GM23338 (cell line): ENCODE data around the gene MYH10. TPM values are rescaled to one million over a fixed set of nuclear protein-coding genes. Genes with fewer than 3 reads are reported as not detected.

ENCODE experiments used
- ATAC-seq: fragments of 200-7000 bp; cut with Tn5 transposase; 3 replicates; pipeline ENCODE4 v1.9.1; 2020
- DNase-seq: peaks from one replicate; pipeline ENCODE4 v3.0.0-alpha.2; 2015; ENCODE audit warnings: low spot score
- H2AFZ ChIP-seq: fragments of 200-600 bp; sonication (generic); 2 replicates; pipeline ENCODE4 v1.8.0; 2016; ENCODE audit warnings: antibody characterized with exemption, mild to moderate bottlenecking, moderate library complexity
- H3F3A ChIP-seq: fragments of 200-600 bp; sonication (generic); replicated peaks from 2 replicates; pipeline ENCODE4 v1.8.0; 2017; ENCODE audit warnings: antibody characterized with exemption, mixed run types, low read depth
- H3K27ac ChIP-seq: fragments of 200-600 bp; sonication (generic); 2 replicates; pipeline ENCODE4 v1.6.1; 2016; ENCODE audit warnings: low read depth
- H3K27me3 ChIP-seq: fragments of 200-600 bp; sonication (generic); 2 replicates; pipeline ENCODE4 v1.8.0; 2016; ENCODE audit warnings: mild to moderate bottlenecking, mixed run types, moderate library complexity; ENCODE audit not compliant: insufficient read depth
- H3K36me3 ChIP-seq: fragments of 200-600 bp; sonication (generic); 2 replicates; pipeline ENCODE4 v1.8.0; 2016; ENCODE audit warnings: mild to moderate bottlenecking; ENCODE audit not compliant: insufficient read depth
- H3K4me1 ChIP-seq: fragments of 200-600 bp; sonication (generic); 2 replicates; pipeline ENCODE4 v1.8.0; 2016; ENCODE audit warnings: mild to moderate bottlenecking, moderate library complexity; ENCODE audit not compliant: insufficient read depth
- H3K4me2 ChIP-seq: fragments of 200-600 bp; sonication (generic); 2 replicates; pipeline ENCODE4 v1.7.1; 2017; ENCODE audit warnings: mixed run types
- H3K4me3 ChIP-seq: fragments of 200-600 bp; sonication (generic); 2 replicates; pipeline ENCODE4 v1.6.1; 2016; ENCODE audit warnings: mixed run types
- H3K79me2 ChIP-seq: fragments of 200-600 bp; sonication (generic); replicated peaks from 2 replicates; pipeline ENCODE4 v1.8.0; 2017; ENCODE audit warnings: mild to moderate bottlenecking; ENCODE audit not compliant: insufficient read depth
- H3K9me2 ChIP-seq: fragments of 200-600 bp; sonication (generic); 2 replicates; pipeline ENCODE4 v1.8.0; 2017; ENCODE audit not compliant: insufficient read depth
- H4K20me1 ChIP-seq: fragments of 200-600 bp; sonication (generic); replicated peaks from 2 replicates; pipeline ENCODE4 v1.8.0; 2017; ENCODE audit warnings: mild to moderate bottlenecking; ENCODE audit not compliant: insufficient read depth
- H3K27ac Mint-ChIP-seq: 2 replicates; pipeline ENCODE4 v1.8.0; 2020; ENCODE audit warnings: inconsistent platforms, mild to moderate bottlenecking, moderate library complexity, mixed read lengths
- H3K27me3 Mint-ChIP-seq: 3 replicates; pipeline ENCODE4 v1.8.0; 2022; ENCODE audit warnings: low read depth, mild to moderate bottlenecking, moderate library complexity, mixed read lengths, inconsistent platforms; ENCODE audit not compliant: insufficient read depth, poor library complexity
- H3K36me3 Mint-ChIP-seq: 3 replicates; pipeline ENCODE4 v1.8.0; 2021; ENCODE audit warnings: low read depth, mild to moderate bottlenecking, inconsistent platforms, moderate library complexity, mixed read lengths
- H3K4me1 Mint-ChIP-seq: 3 replicates; pipeline ENCODE4 v1.8.0; 2020; ENCODE audit warnings: mild to moderate bottlenecking, inconsistent platforms, mixed read lengths
- H3K4me3 Mint-ChIP-seq: 3 replicates; pipeline ENCODE4 v1.8.0; 2021; ENCODE audit warnings: moderate library complexity, mild to moderate bottlenecking, inconsistent platforms, mixed read lengths
- H3K9me3 Mint-ChIP-seq: 3 replicates; pipeline ENCODE4 v1.8.0; 2020; ENCODE audit warnings: moderate library complexity, mild to moderate bottlenecking, inconsistent platforms, mixed read lengths
- CREB1 ChIP-seq: fragments of 250-450 bp; sonication (Bioruptor Pico); IDR thresholded peaks from 2 replicates; pipeline ENCODE4 v1.5.0; 2020; ENCODE audit warnings: low read depth, mild to moderate bottlenecking, moderate library complexity
- EZH2 ChIP-seq: fragments of 200-600 bp; sonication (generic); IDR thresholded peaks from one replicate; pipeline ENCODE4 v1.8.0; 2017; ENCODE audit warnings: antibody characterized with exemption, mild to moderate bottlenecking, low read depth; ENCODE audit not compliant: unreplicated experiment
- JUNB ChIP-seq: IDR thresholded peaks from one replicate; pipeline ENCODE4 v1.6.1; 2016; ENCODE audit warnings: antibody characterized with exemption; ENCODE audit not compliant: unreplicated experiment
- NANOG ChIP-seq: IDR thresholded peaks from 2 replicates; pipeline ENCODE4 v1.6.1; 2016; ENCODE audit warnings: antibody characterized with exemption, borderline replicate concordance
- POLR2AphosphoS5 ChIP-seq: IDR thresholded peaks from 2 replicates; pipeline ENCODE4 v1.6.1; 2016; ENCODE audit warnings: antibody characterized with exemption, low read depth
- ZNF114 ChIP-seq: fragments of 250-450 bp; sonication (Bioruptor Pico); IDR thresholded peaks from 2 replicates; pipeline ENCODE4 v1.5.0; 2020; ENCODE audit warnings: mild to moderate bottlenecking, moderate library complexity
- polyA plus RNA-seq: library from polyadenylated mRNA; unstranded; fragments of >200 nt; fragmentation: Nextera tagmentation; extraction: Ambion mirVana; gene quantifications from 2 replicates; pipeline ENCODE4 v1.2.1, GENCODE V29; 2016
- total RNA-seq: library from RNA; depleted of rRNA; stranded (reverse); fragments of >200 nt; shearing (Covaris generic); gene quantifications from 2 replicates; pipeline ENCODE4 v1.2.3, GENCODE V29; 2014
- TF ChIP-seq, protein P1 (sequence below): fragments of 250-450 bp; sonication (Bioruptor Pico); IDR thresholded peaks from 2 replicates; pipeline ENCODE4 v1.5.0; 2020; ENCODE audit warnings: mild to moderate bottlenecking, moderate library complexity
- TF ChIP-seq, protein P2 (sequence below): IDR thresholded peaks from 2 replicates; pipeline ENCODE4 v1.6.1; 2016; ENCODE audit warnings: antibody characterized with exemption
- TF ChIP-seq, protein P3 (sequence below), 2 experiments: fragments of 200-600 bp in 1 of 2; sonication (generic) in 1 of 2; conservative IDR thresholded peaks; 2 replicates each; pipeline versions ENCODE4 v1.5.1 to v1.6.1; 2016 to 2017; ENCODE audit warnings: antibody characterized with exemption in 2 of 2, low read depth in 2 of 2, mild to moderate bottlenecking in 2 of 2, moderate library complexity in 1 of 2
- TF ChIP-seq, protein P4 (sequence below): IDR thresholded peaks from one replicate; pipeline ENCODE4 v1.6.1; 2018; ENCODE audit warnings: antibody characterized with exemption; ENCODE audit not compliant: unreplicated experiment

Gene MYH10
- total and polyA plus RNA-seq, 2 experiments from 2014 or later, result 89.5 to 230 TPM

DNA sequence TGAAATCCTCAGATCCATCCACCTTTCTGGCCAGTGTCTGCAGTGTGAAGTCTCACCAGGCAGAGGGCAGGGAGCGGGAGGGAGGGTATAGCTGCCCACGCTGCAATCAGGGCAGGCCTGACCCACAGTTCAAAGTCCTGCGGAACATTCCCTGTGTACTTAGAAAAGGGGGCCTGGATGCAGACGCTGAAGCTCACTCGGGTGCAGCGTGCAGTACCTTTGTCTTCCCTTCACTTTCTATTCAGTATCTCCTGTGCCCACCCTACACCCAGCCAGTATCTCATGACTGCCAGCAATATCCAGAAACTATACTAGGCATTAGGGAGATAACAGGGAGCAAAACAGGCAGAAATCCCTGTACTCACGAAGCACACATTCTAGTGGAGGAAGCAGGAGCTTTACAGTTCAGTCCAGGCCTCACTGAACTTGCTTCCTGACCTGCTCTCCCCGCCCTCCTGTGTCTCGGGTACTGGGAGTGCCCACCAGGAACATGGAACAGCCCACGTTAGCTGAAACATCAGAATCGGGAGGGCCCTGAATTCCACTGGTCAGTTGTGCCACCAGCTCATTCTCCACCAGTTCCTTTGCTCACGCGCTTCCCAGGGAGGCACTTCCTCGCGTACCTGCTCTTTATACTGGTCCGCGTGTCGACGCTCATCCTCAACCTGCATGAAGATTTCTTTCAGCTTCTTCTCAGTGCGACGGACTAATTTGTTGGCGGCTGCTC, 152.6 kb downstream of the MYH10 start (continued):
- TF ChIP-seq, protein P1, sequence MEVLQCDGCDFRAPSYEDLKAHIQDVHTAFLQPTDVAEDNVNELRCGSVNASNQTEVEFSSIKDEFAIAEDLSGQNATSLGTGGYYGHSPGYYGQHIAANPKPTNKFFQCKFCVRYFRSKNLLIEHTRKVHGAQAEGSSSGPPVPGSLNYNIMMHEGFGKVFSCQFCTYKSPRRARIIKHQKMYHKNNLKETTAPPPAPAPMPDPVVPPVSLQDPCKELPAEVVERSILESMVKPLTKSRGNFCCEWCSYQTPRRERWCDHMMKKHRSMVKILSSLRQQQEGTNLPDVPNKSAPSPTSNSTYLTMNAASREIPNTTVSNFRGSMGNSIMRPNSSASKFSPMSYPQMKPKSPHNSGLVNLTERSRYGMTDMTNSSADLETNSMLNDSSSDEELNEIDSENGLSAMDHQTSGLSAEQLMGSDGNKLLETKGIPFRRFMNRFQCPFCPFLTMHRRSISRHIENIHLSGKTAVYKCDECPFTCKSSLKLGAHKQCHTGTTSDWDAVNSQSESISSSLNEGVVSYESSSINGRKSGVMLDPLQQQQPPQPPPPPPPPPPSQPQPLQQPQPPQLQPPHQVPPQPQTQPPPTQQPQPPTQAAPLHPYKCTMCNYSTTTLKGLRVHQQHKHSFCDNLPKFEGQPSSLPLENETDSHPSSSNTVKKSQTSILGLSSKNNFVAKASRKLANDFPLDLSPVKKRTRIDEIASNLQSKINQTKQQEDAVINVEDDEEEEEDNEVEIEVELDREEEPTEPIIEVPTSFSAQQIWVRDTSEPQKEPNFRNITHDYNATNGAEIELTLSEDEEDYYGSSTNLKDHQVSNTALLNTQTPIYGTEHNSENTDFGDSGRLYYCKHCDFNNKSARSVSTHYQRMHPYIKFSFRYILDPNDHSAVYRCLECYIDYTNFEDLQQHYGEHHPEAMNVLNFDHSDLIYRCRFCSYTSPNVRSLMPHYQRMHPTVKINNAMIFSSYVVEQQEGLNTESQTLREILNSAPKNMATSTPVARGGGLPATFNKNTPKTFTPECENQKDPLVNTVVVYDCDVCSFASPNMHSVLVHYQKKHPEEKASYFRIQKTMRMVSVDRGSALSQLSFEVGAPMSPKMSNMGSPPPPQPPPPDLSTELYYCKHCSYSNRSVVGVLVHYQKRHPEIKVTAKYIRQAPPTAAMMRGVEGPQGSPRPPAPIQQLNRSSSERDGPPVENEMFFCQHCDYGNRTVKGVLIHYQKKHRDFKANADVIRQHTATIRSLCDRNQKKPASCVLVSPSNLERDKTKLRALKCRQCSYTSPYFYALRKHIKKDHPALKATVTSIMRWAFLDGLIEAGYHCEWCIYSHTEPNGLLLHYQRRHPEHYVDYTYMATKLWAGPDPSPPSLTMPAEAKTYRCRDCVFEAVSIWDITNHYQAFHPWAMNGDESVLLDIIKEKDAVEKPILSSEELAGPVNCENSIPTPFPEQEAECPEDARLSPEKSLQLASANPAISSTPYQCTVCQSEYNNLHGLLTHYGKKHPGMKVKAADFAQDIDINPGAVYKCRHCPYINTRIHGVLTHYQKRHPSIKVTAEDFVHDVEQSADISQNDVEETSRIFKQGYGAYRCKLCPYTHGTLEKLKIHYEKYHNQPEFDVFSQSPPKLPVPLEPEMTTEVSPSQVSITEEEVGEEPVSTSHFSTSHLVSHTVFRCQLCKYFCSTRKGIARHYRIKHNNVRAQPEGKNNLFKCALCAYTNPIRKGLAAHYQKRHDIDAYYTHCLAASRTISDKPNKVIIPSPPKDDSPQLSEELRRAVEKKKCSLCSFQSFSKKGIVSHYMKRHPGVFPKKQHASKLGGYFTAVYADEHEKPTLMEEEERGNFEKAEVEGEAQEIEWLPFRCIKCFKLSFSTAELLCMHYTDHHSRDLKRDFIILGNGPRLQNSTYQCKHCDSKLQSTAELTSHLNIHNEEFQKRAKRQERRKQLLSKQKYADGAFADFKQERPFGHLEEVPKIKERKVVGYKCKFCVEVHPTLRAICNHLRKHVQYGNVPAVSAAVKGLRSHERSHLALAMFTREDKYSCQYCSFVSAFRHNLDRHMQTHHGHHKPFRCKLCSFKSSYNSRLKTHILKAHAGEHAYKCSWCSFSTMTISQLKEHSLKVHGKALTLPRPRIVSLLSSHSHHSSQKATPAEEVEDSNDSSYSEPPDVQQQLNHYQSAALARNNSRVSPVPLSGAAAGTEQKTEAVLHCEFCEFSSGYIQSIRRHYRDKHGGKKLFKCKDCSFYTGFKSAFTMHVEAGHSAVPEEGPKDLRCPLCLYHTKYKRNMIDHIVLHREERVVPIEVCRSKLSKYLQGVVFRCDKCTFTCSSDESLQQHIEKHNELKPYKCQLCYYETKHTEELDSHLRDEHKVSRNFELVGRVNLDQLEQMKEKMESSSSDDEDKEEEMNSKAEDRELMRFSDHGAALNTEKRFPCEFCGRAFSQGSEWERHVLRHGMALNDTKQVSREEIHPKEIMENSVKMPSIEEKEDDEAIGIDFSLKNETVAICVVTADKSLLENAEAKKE, result no peak
- no peak for TF ChIP-seq EZH2
- TF ChIP-seq POLR2AphosphoS5, result no peak
- TF ChIP-seq, protein P2, sequence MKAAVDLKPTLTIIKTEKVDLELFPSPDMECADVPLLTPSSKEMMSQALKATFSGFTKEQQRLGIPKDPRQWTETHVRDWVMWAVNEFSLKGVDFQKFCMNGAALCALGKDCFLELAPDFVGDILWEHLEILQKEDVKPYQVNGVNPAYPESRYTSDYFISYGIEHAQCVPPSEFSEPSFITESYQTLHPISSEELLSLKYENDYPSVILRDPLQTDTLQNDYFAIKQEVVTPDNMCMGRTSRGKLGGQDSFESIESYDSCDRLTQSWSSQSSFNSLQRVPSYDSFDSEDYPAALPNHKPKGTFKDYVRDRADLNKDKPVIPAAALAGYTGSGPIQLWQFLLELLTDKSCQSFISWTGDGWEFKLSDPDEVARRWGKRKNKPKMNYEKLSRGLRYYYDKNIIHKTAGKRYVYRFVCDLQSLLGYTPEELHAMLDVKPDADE, result no peak
- TF ChIP-seq ZNF114 (CRISPR knock-in tag), result no peak
- TF ChIP-seq NANOG, result no peak

DNA sequence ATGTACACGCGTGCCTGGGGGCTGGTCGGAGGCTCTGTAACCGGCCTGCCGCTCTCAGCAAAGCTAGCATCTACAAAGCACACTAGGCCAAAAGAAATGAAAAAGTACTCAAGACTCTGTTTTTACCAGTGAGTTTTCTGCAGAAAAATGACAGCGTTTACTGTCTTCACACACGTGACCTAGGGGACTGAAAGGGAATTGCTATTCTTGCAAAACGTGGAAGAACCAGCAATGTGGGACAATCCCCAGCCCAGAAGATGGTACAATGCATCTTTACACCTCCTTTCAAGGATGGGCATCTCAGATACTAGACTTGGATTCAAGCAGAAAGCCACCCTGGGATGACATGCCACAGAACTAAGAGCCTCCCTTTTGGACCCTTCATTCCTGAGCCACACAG, 153.4 kb downstream of the MYH10 start:
- Histone ChIP-seq H2AFZ (no peak overlapping the region), H3K27me3 (no peaks in the 10 kb centered on the region), H3K79me2 (no peaks in the 10 kb centered on the region), H3K4me1 (no peaks in the 10 kb centered on the region), H3K9me2 (no peaks in the 10 kb centered on the region), H3F3A (peaks cover 18% of the 10 kb centered on the region; the same call in 1 of the 2 replicates), H4K20me1 (peaks cover 13% of the 10 kb centered on the region), H3K36me3 (peaks cover 59% of the 10 kb centered on the region), H3K4me2 (no peak overlapping the region), H3K4me3 (no peak overlapping the region), H3K27ac (no peak overlapping the region)
- H3K27ac Mint-ChIP-seq, result no peak overlapping the region
- peaks cover 12% of the 10 kb centered on the region for H3K27me3 Mint-ChIP-seq
- no peak for DNase-seq
- no peak for ATAC-seq
- H3K9me3 Mint-ChIP-seq, result no peaks in the 10 kb centered on the region
- H3K36me3 Mint-ChIP-seq, result peaks cover 94% of the 10 kb centered on the region
- H3K4me3 Mint-ChIP-seq, result no peak overlapping the region
- no peaks in the 10 kb centered on the region for H3K4me1 Mint-ChIP-seq
- TF ChIP-seq, protein P3, sequence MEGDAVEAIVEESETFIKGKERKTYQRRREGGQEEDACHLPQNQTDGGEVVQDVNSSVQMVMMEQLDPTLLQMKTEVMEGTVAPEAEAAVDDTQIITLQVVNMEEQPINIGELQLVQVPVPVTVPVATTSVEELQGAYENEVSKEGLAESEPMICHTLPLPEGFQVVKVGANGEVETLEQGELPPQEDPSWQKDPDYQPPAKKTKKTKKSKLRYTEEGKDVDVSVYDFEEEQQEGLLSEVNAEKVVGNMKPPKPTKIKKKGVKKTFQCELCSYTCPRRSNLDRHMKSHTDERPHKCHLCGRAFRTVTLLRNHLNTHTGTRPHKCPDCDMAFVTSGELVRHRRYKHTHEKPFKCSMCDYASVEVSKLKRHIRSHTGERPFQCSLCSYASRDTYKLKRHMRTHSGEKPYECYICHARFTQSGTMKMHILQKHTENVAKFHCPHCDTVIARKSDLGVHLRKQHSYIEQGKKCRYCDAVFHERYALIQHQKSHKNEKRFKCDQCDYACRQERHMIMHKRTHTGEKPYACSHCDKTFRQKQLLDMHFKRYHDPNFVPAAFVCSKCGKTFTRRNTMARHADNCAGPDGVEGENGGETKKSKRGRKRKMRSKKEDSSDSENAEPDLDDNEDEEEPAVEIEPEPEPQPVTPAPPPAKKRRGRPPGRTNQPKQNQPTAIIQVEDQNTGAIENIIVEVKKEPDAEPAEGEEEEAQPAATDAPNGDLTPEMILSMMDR (conservative IDR thresholded peaks at IDR 0.05; ENCODE audit: low read depth in 2 of 2), result no peak
- no peak for TF ChIP-seq ZNF114 (CRISPR knock-in tag)
- no peak for TF ChIP-seq EZH2
- TF ChIP-seq, protein P2, result no peak
- TF ChIP-seq CREB1 (CRISPR knock-in tag), result no peak
- no peak for TF ChIP-seq JUNB
- TF ChIP-seq POLR2AphosphoS5, result no peak
- TF ChIP-seq, protein P4, sequence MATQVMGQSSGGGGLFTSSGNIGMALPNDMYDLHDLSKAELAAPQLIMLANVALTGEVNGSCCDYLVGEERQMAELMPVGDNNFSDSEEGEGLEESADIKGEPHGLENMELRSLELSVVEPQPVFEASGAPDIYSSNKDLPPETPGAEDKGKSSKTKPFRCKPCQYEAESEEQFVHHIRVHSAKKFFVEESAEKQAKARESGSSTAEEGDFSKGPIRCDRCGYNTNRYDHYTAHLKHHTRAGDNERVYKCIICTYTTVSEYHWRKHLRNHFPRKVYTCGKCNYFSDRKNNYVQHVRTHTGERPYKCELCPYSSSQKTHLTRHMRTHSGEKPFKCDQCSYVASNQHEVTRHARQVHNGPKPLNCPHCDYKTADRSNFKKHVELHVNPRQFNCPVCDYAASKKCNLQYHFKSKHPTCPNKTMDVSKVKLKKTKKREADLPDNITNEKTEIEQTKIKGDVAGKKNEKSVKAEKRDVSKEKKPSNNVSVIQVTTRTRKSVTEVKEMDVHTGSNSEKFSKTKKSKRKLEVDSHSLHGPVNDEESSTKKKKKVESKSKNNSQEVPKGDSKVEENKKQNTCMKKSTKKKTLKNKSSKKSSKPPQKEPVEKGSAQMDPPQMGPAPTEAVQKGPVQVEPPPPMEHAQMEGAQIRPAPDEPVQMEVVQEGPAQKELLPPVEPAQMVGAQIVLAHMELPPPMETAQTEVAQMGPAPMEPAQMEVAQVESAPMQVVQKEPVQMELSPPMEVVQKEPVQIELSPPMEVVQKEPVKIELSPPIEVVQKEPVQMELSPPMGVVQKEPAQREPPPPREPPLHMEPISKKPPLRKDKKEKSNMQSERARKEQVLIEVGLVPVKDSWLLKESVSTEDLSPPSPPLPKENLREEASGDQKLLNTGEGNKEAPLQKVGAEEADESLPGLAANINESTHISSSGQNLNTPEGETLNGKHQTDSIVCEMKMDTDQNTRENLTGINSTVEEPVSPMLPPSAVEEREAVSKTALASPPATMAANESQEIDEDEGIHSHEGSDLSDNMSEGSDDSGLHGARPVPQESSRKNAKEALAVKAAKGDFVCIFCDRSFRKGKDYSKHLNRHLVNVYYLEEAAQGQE, result no peak
